HEK293 (cell line): ENCODE results near the gene LHX4.

ENCODE experiments used
- CTCF ChIA-PET: fragments of 350-600 bp; formaldehyde crosslinking; extraction: SDS; loops from one replicate; lab custom pipeline; 2021; ENCODE audit warnings: antibody characterized with exemption; lab: Yijun Ruan, JAX
- POLR2A ChIA-PET: fragments of 300-600 bp; formaldehyde crosslinking; extraction: SDS; loops from one replicate; lab custom pipeline; 2020; ENCODE audit warnings: antibody characterized with exemption, inconsistent platforms; lab: Yijun Ruan, JAX
- H3K27ac ChIP-seq: fragments of 200-500 bp; sonication (Bioruptor generic); 2 replicates; pipeline ENCODE4 v1.5.1; 2014; ENCODE audit warnings: low read depth, low read length, control low read depth, inconsistent platforms; ENCODE audit errors: extremely low read depth
- H3K36me3 ChIP-seq, 2 experiments: fragments of 200-500 bp in 1 of 2; sonication (Bioruptor generic) in 1 of 2; 1 replicate in 1 of 2; 2 replicates in 1 of 2; pipeline ENCODE4 v1.5.1; 2014 to 2017; ENCODE audit warnings: inconsistent platforms in 2 of 2, low read length in 2 of 2; ENCODE audit not compliant: control insufficient read depth in 2 of 2, insufficient read depth in 1 of 2
- H3K4me1 ChIP-seq: fragments of 200-500 bp; sonication (Bioruptor generic); 2 replicates; pipeline ENCODE4 v1.5.1; 2014; ENCODE audit warnings: mild to moderate bottlenecking, low read length, inconsistent platforms; ENCODE audit not compliant: control insufficient read depth, insufficient read depth
- H3K4me3 ChIP-seq: 2 replicates; pipeline ENCODE4 v1.5.1; 2011; ENCODE audit warnings: low read depth, mild to moderate bottlenecking, control low read depth, low read length, moderate library complexity
- H3K9me3 ChIP-seq: fragments of 200-500 bp; sonication (Bioruptor generic); 2 replicates; pipeline ENCODE4 v1.5.1; 2014; ENCODE audit warnings: low read depth, low read length, inconsistent platforms; ENCODE audit not compliant: control insufficient read depth, insufficient read depth
- IKZF3 ChIP-seq: fragments of 450-650 bp; IDR thresholded peaks from 2 replicates; pipeline ENCODE4 v1.5.0; 2018; ENCODE audit warnings: missing biosample characterization, mild to moderate bottlenecking, missing genetic modification characterization, moderate library complexity
- KLF16 ChIP-seq: fragments of 450-650 bp; formaldehyde crosslinking; IDR thresholded peaks from 2 replicates; pipeline ENCODE4 v1.5.1; 2017; ENCODE audit warnings: missing biosample characterization, missing genetic modification characterization
- YY2 ChIP-seq: fragments of 450-650 bp; formaldehyde crosslinking; IDR thresholded peaks from 2 replicates; pipeline ENCODE4 v1.5.1; 2016; ENCODE audit warnings: missing biosample characterization, missing genetic modification characterization
- ZBTB1 ChIP-seq: fragments of 450-650 bp; formaldehyde crosslinking; IDR thresholded peaks from 2 replicates; pipeline ENCODE4 v1.5.1; 2016; ENCODE audit warnings: missing biosample characterization, missing genetic modification characterization
- ZBTB17 ChIP-seq: fragments of 450-650 bp; formaldehyde crosslinking; IDR thresholded peaks from 2 replicates; pipeline ENCODE4 v1.5.1; 2016; ENCODE audit warnings: missing biosample characterization, missing genetic modification characterization
- ZNF146 ChIP-seq: fragments of 450-650 bp; formaldehyde crosslinking; IDR thresholded peaks from 2 replicates; pipeline ENCODE4 v1.5.1; 2016; ENCODE audit warnings: missing biosample characterization, missing genetic modification characterization
- ZNF148 ChIP-seq: fragments of 450-650 bp; formaldehyde crosslinking; IDR thresholded peaks from 2 replicates; pipeline ENCODE4 v1.5.0; 2017; ENCODE audit warnings: missing biosample characterization, missing genetic modification characterization, borderline replicate concordance
- ZNF311 ChIP-seq: fragments of 450-650 bp; formaldehyde crosslinking; IDR thresholded peaks from 2 replicates; pipeline ENCODE4 v1.5.1; 2017; ENCODE audit warnings: missing biosample characterization, missing genetic modification characterization, borderline replicate concordance
- ZNF341 ChIP-seq: fragments of 450-650 bp; formaldehyde crosslinking; IDR thresholded peaks from 2 replicates; pipeline ENCODE4; 2016; ENCODE audit warnings: low read depth, missing biosample characterization, missing genetic modification characterization
- ZNF416 ChIP-seq: fragments of 450-650 bp; formaldehyde crosslinking; IDR thresholded peaks from 2 replicates; pipeline ENCODE4 v1.5.1; 2016; ENCODE audit warnings: missing biosample characterization, missing genetic modification characterization
- ZNF473 ChIP-seq: fragments of 450-650 bp; formaldehyde crosslinking; IDR thresholded peaks from 2 replicates; pipeline ENCODE4 v1.5.1; 2017; ENCODE audit warnings: missing biosample characterization, missing genetic modification characterization
- ZNF624 ChIP-seq: fragments of 450-650 bp; formaldehyde crosslinking; IDR thresholded peaks from 2 replicates; pipeline ENCODE4 v1.5.1; 2017; ENCODE audit warnings: missing biosample characterization, missing genetic modification characterization
- ZNF626 ChIP-seq: fragments of 450-650 bp; sonication (Bioruptor Pico); formaldehyde crosslinking; IDR thresholded peaks from 2 replicates; pipeline ENCODE4 v1.5.1; 2018; ENCODE audit warnings: missing biosample characterization, missing genetic modification characterization, inconsistent platforms
- ZNF704 ChIP-seq: fragments of 450-650 bp; formaldehyde crosslinking; IDR thresholded peaks from 2 replicates; pipeline ENCODE4 v1.5.1; 2016; ENCODE audit warnings: missing biosample characterization, missing genetic modification characterization
- ZNF707 ChIP-seq: fragments of 450-650 bp; formaldehyde crosslinking; IDR thresholded peaks from 2 replicates; pipeline ENCODE4 v1.5.1; 2016; ENCODE audit warnings: missing biosample characterization, missing genetic modification characterization
- ZNF777 ChIP-seq: fragments of 450-650 bp; formaldehyde crosslinking; IDR thresholded peaks from 2 replicates; pipeline ENCODE4 v1.5.1; 2017; ENCODE audit warnings: missing biosample characterization, missing genetic modification characterization, borderline replicate concordance
- ZNF843 ChIP-seq: fragments of 450-650 bp; formaldehyde crosslinking; IDR thresholded peaks from 2 replicates; pipeline ENCODE4 v1.5.1; 2016; ENCODE audit warnings: missing biosample characterization, missing genetic modification characterization
- ZSCAN4 ChIP-seq: fragments of 450-650 bp; formaldehyde crosslinking; IDR thresholded peaks from 2 replicates; pipeline ENCODE4 v1.5.1; 2017; ENCODE audit warnings: missing biosample characterization, missing genetic modification characterization
- TF ChIP-seq, protein P1 (sequence below): fragments of 450-650 bp; formaldehyde crosslinking; IDR thresholded peaks from 2 replicates; pipeline ENCODE4 v1.5.1; 2016; ENCODE audit warnings: missing biosample characterization, missing genetic modification characterization
- TF ChIP-seq, protein P2 (sequence below): fragments of 450-650 bp; formaldehyde crosslinking; IDR thresholded peaks from 2 replicates; pipeline ENCODE4 v1.5.1; 2017; ENCODE audit warnings: missing biosample characterization, missing genetic modification characterization
- TF ChIP-seq, protein P3 (sequence below): fragments of 450-650 bp; formaldehyde crosslinking; IDR thresholded peaks from 2 replicates; pipeline ENCODE4 v1.5.1; 2016; ENCODE audit warnings: missing biosample characterization, missing genetic modification characterization
- TF ChIP-seq, protein P4 (sequence below): fragments of 450-650 bp; formaldehyde crosslinking; IDR thresholded peaks from 2 replicates; pipeline ENCODE4 v1.5.1; 2016; ENCODE audit warnings: missing biosample characterization, missing genetic modification characterization

Gene LHX4

GRCh38 chr1:180215856-180216625 lies 14.0 kb upstream of the LHX4 start:
- Histone ChIP-seq H3K4me1 (no peaks in the 10 kb centered on the region), H3K4me3 (no peak overlapping the region), H3K36me3 (no peaks in the 10 kb centered on the region), H3K27ac (no peak overlapping the region), H3K9me3 (no peaks in the 10 kb centered on the region)
- ChIA-PET CTCF (interaction anchor here (0.7 kb wide), 1 partner anchor 23 kb away, joined by 3 read pairs; no protein-coding TSS in a partner anchor), POLR2A (no interaction called here)
- no peak for TF ChIP-seq ZNF777 (tag by site-specific recombination)
- TF ChIP-seq ZNF148 (tag by site-specific recombination) = no peak
- no peak for TF ChIP-seq ZNF626
- TF ChIP-seq ZBTB1 (tag by site-specific recombination) = no peak
- TF ChIP-seq, protein P1, sequence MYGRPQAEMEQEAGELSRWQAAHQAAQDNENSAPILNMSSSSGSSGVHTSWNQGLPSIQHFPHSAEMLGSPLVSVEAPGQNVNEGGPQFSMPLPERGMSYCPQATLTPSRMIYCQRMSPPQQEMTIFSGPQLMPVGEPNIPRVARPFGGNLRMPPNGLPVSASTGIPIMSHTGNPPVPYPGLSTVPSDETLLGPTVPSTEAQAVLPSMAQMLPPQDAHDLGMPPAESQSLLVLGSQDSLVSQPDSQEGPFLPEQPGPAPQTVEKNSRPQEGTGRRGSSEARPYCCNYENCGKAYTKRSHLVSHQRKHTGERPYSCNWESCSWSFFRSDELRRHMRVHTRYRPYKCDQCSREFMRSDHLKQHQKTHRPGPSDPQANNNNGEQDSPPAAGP (tag by site-specific recombination) = no peak
- no peak for TF ChIP-seq ZNF473
- TF ChIP-seq, protein P2, sequence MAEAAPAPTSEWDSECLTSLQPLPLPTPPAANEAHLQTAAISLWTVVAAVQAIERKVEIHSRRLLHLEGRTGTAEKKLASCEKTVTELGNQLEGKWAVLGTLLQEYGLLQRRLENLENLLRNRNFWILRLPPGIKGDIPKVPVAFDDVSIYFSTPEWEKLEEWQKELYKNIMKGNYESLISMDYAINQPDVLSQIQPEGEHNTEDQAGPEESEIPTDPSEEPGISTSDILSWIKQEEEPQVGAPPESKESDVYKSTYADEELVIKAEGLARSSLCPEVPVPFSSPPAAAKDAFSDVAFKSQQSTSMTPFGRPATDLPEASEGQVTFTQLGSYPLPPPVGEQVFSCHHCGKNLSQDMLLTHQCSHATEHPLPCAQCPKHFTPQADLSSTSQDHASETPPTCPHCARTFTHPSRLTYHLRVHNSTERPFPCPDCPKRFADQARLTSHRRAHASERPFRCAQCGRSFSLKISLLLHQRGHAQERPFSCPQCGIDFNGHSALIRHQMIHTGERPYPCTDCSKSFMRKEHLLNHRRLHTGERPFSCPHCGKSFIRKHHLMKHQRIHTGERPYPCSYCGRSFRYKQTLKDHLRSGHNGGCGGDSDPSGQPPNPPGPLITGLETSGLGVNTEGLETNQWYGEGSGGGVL (tag by site-specific recombination) = no peak
- TF ChIP-seq ZNF341 = no peak
- TF ChIP-seq, protein P3, sequence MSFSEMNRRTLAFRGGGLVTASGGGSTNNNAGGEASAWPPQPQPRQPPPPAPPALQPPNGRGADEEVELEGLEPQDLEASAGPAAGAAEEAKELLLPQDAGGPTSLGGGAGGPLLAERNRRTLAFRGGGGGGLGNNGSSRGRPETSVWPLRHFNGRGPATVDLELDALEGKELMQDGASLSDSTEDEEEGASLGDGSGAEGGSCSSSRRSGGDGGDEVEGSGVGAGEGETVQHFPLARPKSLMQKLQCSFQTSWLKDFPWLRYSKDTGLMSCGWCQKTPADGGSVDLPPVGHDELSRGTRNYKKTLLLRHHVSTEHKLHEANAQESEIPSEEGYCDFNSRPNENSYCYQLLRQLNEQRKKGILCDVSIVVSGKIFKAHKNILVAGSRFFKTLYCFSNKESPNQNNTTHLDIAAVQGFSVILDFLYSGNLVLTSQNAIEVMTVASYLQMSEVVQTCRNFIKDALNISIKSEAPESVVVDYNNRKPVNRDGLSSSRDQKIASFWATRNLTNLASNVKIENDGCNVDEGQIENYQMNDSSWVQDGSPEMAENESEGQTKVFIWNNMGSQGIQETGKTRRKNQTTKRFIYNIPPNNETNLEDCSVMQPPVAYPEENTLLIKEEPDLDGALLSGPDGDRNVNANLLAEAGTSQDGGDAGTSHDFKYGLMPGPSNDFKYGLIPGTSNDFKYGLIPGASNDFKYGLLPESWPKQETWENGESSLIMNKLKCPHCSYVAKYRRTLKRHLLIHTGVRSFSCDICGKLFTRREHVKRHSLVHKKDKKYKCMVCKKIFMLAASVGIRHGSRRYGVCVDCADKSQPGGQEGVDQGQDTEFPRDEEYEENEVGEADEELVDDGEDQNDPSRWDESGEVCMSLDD (tag by site-specific recombination) = no peak
- no peak for TF ChIP-seq ZNF704

DNA sequence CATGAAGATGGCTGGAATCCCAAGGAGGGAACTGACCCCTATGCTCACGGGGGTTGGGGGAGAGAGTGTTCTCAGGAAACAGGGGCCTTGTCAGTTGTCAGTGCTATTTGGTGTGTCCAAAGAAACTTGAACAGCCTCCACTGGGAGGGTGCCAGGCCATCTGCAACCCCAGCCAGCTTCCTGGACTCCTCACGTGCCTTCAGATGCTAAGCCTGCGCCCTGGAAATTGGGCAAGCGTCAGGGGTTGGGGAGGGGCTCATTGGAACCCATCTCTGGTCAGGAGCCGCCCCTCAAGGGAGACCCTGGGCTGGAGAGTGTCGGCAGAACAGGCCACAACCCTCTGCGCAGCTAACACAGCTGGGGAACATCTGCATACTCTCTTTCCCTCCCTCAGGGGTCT lies 13.1 kb upstream of the LHX4 start:
- Histone ChIP-seq H3K9me3 (no peaks in the 10 kb centered on the region), H3K4me3 (no peak overlapping the region), H3K27ac (no peak overlapping the region), H3K36me3 (no peaks in the 10 kb centered on the region), H3K4me1 (no peaks in the 10 kb centered on the region)
- CTCF ChIA-PET = interaction anchor here (1.0 to 1.1 kb wide), 2 partner anchors 36 to 266 kb away, joined by 3 to 7 read pairs; no protein-coding TSS in a partner anchor
- POLR2A ChIA-PET = no interaction called here
- no peak for TF ChIP-seq ZNF146 (tag by site-specific recombination)
- TF ChIP-seq ZNF311 (tag by site-specific recombination) = no peak
- no peak for TF ChIP-seq ZSCAN4 (tag by site-specific recombination)
- TF ChIP-seq ZNF707 = no peak
- TF ChIP-seq, protein P4, sequence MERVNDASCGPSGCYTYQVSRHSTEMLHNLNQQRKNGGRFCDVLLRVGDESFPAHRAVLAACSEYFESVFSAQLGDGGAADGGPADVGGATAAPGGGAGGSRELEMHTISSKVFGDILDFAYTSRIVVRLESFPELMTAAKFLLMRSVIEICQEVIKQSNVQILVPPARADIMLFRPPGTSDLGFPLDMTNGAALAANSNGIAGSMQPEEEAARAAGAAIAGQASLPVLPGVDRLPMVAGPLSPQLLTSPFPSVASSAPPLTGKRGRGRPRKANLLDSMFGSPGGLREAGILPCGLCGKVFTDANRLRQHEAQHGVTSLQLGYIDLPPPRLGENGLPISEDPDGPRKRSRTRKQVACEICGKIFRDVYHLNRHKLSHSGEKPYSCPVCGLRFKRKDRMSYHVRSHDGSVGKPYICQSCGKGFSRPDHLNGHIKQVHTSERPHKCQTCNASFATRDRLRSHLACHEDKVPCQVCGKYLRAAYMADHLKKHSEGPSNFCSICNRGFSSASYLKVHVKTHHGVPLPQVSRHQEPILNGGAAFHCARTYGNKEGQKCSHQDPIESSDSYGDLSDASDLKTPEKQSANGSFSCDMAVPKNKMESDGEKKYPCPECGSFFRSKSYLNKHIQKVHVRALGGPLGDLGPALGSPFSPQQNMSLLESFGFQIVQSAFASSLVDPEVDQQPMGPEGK (tag by site-specific recombination) = no peak
- TF ChIP-seq KLF16 (tag by site-specific recombination) = no peak
- TF ChIP-seq YY2 = no peak
- no peak for TF ChIP-seq ZNF624 (tag by site-specific recombination)
- TF ChIP-seq ZNF416 (tag by site-specific recombination) = no peak
- TF ChIP-seq IKZF3 (tag by site-specific recombination) = no peak
- TF ChIP-seq ZNF843 (tag by site-specific recombination) = no peak
- no peak for TF ChIP-seq ZBTB17
